Liver (tissue), 3 donors: Measurements from ENCODE around the gene NELL1.

Source experiments
- CTCF ChIP-seq: fragments of 150-350 bp; IDR thresholded peaks from 2 replicates; pipeline ENCODE4 v1.5.1; 2017; ENCODE audit warnings: improper control_type of control experiment, low read depth, low read length; ENCODE audit not compliant: missing input control
- FOXA1 ChIP-seq: IDR thresholded peaks from 2 replicates; pipeline ENCODE4 v1.6.1; 2016; ENCODE audit warnings: antibody characterized with exemption
- JUND ChIP-seq, 2 donors: IDR thresholded peaks; 2 replicates each; pipeline ENCODE4 v1.6.1; 2016; ENCODE audit warnings: antibody characterized with exemption in 2 of 2
- MAX ChIP-seq: IDR thresholded peaks from 2 replicates; pipeline ENCODE4 v1.6.1; 2016; ENCODE audit warnings: antibody characterized with exemption
- RAD21 ChIP-seq, 2 donors: IDR thresholded peaks; 2 replicates each; pipeline ENCODE4 v1.6.1; 2016; ENCODE audit warnings: antibody characterized with exemption in 2 of 2, mild to moderate bottlenecking in 2 of 2
- REST ChIP-seq: IDR thresholded peaks from 2 replicates; pipeline ENCODE4 v1.6.1; 2016; ENCODE audit warnings: antibody characterized with exemption, mild to moderate bottlenecking
- TAF1 ChIP-seq: conservative IDR thresholded peaks from 2 replicates; pipeline ENCODE4 v1.6.1; 2016; ENCODE audit warnings: antibody characterized with exemption, mild to moderate bottlenecking
- YY1 ChIP-seq: IDR thresholded peaks from 2 replicates; pipeline ENCODE4 v1.6.1; 2016; ENCODE audit warnings: antibody characterized with exemption, mild to moderate bottlenecking
- donor health status: healthy.
- donor health status: healthy.

GRCh38 chr11:21072558-21072957 lies 403.2 kb downstream of the NELL1 start:
- TF ChIP-seq MAX (no peak), JUND (IDR thresholded peaks at IDR 0.05) (no peak), CTCF (no peak), REST (no peak), TAF1 (no peak), FOXA1 (no peak), RAD21 (IDR thresholded peaks at IDR 0.05) (no peak), YY1 (no peak)
